Stimulated activated naive CD4-positive, alpha-beta T cell (primary cell): ENCODE measurements around the gene DHRS7.

ENCODE experiments used
- DNase-seq, 6 experiments: peaks; one replicate each; lab custom pipeline; 2025; lab: John Stamatoyannopoulos, UW

DHRS7 gene

DNA sequence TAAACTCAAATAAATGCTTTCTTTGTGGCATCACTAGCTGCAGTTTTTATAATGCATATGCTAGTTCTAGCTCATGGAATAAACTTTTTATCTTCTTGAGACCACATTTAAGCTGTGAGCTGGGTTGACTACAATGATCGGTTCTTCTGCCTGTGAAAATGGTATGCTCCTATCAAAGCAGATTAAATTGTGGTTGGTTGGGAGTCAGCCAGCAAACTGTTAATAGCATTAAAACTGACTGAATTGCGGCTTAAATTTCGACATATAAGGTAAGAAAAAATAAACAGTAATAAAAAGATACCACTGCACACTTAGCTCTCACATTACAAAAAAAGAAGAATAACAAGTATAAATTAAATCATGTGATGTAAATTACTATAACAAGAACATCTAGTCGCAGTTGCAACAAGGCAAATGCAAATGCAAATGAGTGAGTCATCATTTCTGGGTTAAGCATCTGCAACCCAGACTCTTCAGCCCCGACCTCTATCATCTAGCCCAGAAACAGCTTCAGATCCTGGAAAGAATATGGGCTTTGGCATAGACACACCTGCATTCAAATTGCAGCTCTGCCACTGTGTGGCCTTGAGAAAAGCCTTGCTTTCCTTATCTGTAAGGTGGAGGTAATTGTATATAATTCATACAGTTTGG lies 19.8 kb upstream of the DHRS7 start:
- no peak for DNase-seq

DNA sequence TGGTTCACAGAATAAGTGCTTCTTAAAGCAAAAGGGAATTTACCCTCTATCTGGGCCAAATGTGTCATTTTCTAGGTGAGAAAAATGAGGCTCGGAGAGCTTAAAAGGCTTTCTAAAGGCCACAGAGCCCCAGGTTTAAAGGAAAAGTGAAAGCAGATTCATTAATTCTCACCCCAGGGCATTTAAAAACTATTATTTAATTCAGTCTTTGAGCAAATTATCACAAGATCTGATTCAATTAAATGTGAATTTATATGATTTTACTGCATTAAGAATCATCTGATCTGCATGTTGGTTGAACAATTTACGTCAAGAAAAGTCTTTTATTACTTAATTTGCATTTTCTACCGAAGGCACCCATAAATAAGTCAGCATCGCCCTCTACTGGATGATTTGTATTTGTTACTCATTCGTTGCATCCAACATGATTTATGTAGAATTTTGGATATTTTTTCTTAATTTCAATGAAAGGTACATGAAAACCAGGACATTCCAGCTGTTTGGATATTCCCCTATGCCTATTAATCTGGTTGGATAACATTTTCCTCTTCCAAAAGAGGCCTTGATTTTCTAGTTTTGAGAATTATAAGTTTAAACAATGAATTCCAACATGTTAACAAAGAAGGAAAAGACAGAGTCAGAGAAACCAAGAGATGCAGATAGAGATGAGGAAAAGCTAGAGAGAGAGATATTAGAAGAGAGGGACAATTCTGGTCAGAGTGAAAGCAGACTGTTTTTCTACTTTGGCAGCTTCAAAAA lies 19.1 kb upstream of the DHRS7 start:
- DNase-seq = peak in 4 of 6 experiments; percentile 2 to 84 (median 70)

DNA sequence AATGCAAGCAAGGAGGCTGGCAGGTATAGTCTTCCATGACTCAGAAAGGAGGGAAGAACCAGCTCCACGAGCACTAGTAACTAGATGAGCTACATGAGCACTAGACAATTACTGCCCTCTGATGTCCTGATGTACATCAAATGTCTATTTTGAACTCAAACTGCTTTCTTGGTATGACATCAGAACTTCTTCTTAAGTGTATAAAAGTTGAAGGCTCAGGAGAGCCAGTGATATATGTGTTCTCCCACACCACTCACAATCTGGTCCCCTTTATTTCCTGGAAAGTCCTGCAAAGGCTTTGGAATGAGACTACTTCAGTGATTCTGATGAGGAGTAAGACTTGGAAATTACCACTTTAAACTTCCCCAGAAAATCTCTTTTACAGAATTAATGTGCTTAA lies 18.5 kb upstream of the DHRS7 start:
- DNase-seq = peak in 1 of 6 experiments; percentile 25

DNA sequence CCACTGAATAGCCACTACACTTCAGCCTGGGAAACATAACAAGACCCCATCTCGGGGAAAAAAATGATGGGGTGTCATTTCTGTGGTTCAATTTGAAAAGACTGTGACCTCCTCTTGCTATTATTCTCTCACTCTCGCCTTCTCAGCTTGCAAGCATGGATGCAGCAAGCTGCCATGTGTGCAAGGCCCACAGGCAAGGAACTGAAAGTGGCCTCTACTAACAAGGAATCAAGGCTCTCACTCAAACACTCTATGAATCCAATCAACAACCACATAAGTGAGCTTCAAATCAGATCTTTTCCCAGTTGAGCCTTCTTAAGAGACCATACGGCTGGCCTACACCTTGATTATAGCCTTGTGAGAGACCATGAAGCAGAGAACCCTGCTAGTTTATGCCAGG lies 17.9 kb upstream of the DHRS7 start:
- DNase-seq = no peak

DNA sequence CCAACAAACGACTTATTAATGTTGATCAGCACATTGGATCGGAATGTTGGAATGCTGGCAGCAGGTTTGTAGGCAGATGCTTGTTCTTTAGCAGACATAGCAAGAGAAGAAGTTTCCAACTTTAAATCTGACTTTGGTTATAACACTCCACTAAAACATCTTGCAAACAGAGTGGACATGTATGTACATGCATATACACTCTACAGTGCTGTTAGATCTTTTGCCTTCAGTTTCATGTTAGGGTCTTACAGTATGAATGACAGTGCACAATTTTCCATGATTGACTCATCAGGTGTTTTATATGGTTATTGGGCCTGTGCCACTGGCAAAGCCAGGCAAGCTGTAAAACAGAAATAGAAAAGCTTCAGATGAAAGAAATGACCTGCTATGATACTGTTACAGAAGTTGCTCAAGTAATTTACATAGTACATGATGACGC lies 14.3 kb upstream of the DHRS7 start:
- no peak for DNase-seq

DNA sequence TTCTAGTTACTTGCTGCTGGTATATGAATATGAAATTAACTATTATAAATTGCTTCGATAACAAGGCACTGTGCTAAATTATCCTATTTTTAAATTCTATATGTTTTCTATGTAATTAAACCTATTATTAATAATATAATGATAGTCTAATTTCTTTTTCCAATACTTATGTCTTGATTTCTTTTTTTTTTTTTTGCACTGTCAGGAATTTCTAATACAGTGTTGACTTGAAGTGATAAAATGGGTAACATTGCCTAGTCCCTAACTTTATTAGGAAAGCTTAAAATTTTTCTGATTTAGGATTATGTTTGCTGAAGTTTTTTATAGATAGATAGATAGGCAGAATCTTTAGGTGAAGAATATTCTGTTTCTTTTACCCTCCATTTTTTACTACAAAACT lies 13.6 kb upstream of the DHRS7 start:
- no peak for DNase-seq

DNA sequence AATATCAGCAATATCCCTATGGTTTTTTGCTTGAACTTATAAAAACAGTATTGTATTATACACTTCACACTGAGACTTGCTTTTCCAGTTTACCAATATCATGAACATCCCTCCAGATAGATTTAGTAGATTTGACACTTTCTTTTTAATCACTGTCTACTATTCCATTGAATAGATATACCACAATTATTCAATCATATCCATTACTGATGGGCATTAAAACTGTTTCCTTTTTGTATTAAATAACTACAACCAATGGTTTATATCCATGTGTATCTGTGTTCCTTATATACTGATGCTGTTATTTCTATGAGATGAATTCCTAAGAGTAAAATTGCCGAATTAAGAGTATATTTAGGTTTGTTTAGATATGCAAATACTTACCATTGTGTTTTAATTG lies 13.0 kb upstream of the DHRS7 start:
- no peak for DNase-seq

DNA sequence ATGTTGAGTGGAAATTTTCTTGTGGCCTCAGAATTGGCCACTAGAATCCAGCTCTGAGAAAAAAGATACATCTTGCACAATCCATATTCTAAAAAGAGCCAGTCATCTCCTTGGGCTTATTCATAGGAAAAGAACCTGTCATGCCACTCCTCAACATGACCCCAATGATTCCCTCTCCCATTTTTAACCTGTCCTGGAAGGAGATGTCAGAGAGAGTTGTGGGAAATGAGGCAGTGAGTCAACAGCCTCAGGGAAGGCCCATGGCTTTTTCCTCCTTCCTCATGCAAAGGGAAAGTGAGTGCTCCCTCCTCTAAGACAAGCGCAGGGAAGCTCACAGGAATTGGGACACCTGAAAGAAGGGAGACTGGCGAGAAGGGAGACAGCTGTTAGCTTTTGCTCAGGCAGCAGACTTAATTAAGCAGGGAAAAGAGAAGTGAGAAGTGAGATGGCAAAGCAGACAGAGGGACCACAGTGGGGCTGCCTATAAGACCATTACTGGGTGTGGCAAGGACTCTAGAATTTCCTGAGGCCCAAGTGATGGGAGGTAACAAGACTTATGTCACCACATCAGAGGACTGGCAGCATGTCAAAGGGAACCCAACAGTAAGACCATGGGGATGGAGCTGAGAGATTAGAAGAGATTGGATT lies 10.2 kb upstream of the DHRS7 start:
- no peak for DNase-seq

DNA sequence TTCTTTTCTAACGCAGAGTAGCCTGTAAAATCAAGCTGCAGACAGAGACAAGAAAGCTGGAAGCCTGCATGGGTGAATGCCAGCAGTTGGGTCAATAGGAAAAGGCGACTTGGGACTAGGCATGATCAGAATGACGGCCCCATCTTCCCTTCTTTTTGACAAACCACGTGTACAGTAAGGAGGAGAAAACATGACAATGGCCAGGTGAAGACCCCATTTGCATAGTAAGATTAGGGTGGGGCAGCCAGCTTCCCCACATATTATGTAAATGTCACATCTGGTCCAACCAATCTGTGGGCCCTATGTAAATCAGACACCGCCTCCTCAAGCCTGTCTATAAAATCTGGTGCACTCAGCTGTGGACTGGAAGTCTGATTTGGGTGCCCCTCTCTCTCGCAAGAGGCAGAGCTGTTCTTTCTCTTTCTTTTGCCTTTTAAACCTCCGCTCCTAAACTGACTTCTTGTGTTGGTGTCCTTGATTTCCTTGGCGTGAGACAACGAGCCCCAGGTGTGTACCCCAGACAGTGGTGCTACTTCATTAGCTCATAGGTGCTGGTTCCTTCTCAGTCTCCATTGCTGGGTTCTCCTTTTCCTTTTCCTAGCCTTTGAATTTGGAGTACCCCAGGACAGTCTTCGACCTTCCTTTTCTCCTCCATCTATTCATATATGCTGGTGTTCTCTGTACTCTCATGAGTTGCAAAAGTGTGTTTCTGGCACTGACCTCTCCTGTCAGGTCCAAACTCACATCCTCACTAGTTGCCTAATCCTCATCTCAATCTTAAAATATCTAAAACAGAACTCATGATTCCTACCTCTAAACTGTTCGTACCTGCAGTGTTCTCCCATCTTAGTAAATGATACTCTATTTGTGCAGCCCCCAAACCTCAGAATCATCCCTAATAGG lies 9.4 kb upstream of the DHRS7 start:
- no peak for DNase-seq

DNA sequence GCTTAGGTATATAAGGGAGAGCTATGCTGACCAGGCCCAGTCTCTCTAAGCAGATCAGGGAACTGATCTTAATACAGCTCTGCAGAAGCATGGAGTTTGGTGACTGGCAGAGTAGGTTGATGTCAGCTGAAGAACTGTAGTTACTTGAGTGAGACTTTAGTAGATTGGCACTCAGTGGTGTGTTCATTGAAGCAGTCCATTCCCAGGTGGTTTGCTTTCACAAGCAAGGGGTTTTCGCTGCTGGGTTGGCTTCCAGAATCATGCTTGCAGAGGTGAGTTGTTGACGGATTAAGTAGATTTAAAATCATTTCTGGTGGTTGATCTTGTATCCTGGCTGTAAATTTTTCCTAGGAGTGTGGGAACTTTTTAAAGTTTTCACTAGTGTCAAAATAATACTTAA lies 6.5 kb upstream of the DHRS7 start:
- no peak for DNase-seq

DNA sequence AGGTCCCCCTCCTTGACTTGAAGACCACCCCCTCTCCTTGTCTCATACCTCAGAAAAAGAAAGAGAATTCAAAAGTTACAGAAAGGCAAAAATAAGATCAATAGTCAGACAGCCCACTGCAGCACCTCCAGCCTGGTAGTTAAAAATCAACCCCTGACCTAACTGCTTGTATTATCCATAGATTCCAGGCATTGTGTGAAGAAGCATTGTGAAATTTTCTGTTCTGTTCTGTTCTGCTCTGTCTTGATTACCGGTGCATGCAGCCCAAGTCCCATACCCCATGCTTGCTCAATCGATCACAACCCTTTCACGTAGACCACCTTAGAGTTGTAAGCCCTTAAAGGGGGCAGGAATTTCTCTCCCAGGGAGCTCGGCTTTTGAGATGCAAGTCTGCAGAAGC lies 5.8 kb upstream of the DHRS7 start:
- DNase-seq = no peak

DNA sequence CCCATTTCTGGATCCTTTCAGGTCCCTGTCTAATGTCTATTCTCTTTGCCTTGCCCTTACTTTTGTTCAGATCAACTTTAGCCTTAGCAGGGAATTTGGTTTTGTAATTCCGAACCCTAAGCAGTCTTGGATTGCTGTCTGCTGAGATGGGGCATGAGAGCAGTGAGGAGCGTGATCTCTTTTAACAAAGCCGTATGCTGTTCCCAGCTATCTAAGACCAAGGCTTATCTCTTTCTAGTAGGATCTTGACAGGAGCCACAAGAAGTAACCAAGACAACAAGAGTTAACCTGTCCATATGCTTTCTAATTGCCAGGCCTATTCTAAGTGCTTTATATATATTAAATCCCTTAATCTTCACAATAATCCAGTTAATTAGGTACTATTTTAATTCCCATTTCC lies 4.5 kb upstream of the DHRS7 start:
- no peak for DNase-seq

DNA sequence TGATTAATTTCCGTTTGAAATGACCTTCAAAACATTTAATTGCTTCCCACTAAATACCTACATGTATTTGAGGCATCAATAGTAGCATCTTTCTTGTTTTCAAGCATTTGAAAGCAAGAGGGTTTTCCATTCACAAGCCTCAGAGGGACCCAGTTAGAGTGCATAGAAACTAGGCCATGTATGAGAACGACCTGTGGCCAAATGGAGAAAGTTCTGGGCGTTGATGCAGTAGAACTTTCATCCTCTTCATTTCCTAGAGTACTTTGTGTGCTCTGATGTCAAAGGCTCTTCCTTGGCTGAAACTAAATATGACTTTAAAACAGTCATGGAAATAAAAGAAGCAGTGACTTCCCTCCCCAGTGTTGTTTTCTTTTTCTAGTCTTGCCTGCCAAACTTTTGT lies 944 bp upstream of the DHRS7 start:
- peak in 1 of 6 experiments; percentile 11 for DNase-seq

DNA sequence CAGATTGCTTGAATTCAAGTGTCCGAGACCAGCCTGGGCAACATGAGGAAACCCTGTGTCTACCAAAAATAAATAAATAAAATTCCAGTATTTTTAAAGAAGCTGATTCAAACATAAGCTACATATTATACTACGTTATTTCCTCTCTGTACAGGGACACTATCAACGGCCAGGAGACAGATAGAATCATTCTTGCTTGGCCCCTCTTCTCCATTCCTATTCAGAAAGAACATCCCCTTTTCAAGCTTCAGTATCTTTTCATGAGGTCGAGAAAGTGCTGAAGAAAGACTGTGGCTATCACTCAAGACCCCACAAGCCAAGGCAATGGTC lies 314 bp upstream of the DHRS7 start:
- DNase-seq = peak in 1 of 6 experiments; percentile 39

DNA sequence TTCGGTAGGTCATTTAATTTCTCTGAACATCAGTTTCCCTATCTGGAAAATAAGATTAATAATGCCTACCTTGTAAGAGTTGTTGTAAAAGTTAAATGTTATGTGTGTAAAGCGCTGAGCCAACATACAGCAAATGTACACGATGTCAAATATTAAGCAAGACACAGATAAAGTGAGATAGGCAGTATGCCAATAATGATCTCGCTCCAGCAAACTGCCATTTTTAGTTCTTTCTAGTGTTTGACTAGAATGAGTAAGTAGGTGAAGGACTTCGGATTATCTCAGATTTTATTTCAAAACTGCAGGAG lies 840 bp downstream of the DHRS7 start:
- no peak for DNase-seq

DNA sequence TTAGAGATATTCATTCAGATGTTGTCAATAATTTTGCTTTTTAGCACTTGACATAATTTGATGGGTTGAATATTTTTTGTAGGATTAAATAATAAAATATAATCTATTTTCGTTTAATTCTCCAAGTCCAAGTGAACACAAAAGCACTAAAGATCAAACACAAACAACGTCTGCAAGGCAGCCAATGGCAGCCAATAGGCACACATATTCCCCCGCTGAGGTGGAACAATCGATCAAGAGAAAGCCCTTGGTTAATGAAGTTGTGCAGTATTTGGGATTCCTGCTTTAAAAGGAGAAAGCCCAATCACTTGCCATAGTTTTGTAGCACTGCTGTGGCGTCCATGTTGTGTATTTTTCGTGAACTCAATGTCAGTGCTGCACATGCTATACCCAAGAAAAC lies 1.5 kb downstream of the DHRS7 start:
- DNase-seq = peak in 1 of 6 experiments; percentile 2

DNA sequence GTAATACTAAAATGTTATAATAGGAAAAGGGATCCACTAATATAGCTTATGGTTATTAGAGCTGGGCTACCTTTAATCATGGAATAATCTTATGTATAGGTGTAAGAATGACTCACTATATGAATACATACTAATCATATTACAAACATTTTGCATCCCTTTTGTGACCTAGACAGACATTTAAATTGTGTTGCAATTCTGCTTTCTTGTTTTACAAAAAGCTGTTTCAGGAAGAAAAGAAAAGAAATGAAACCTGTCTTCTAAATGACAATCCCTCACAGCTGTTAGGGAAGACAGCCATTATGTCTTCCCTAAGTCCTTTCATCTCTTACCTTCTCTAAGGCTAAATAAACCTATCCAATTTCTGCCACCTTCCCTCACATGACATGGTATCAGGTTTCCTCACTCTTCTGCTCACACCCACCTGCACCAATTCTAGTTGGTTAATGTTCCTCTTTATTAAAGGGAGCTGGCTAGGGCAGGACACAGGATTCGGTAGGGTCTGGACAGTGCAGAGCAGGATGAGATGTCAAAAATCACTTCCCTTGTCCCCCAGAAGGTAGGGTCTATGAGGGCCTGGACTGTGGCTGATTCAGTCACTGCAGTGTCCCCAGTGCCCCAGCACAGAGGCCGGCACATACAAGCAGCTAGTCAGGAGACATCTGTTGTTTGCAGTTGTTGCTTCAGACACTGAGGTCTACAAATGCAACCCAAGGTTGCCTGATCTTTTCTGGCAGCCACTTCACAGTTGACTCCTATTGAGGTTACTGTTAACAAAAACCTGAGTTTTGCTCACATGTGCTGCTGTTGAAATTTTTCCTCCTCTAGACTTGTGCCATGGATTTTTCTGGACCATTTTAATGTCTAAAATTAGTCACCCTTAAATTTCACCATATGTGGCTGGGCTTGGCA lies 3.7 kb downstream of the DHRS7 start:
- DNase-seq = no peak

DNA sequence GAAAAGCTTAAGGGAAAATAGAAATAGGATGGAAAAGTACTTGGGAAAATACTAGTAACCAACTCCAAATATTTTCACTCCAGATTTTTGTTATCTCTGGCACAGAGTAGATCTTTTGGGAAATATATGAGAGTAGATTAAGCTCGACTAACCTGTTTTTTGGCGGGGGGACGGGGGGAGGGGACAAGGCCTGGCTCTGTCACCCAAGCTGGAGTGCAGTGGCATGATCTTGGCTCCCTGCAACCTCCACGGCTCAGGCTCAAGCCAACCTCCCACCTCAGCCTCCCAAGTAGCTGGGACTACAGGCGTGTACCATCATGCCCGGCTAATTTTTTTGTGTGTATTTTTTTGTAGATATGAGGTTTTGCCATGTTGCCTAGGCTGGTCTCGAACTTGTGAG lies 4.8 kb downstream of the DHRS7 start:
- no peak for DNase-seq

DNA sequence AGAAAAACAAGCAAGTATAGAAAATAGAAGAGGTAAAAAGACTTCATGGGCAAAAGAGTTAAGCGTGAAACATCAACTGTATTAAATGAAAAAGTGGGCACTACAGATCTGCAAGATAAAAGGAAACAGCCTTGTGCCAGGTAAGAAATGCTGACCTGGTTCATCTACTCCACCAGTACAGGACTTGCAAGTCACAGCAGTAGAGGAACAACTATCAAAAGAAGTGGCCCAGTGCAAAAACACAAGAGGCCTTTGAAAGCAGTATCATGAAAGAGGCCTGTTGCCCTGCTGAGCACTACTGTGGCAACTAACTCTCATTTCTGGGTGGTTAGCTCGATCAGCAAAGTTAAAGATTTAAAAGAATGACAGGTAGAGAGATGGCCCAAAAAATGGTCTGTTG lies 10.5 kb downstream of the DHRS7 start:
- no peak for DNase-seq

DNA sequence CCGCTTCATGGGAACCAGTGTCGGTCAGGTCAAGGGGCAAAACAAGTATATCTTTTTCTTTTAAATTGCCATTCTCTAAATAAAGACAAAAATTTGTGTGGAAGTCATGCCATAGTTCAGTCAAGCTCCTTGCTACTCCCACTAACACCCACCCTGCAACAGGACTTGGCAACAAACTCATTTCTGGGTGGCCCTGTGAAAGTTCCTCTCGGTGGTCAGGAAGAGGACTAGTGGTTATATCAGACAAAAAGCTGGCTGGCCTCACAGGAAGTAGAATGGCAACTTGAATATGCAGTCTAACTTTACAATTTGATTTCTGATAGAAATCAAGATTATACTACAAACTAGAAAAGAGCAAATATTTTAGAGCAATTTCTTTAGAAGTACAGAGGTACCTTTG lies 11.2 kb downstream of the DHRS7 start:
- no peak for DNase-seq

DNA sequence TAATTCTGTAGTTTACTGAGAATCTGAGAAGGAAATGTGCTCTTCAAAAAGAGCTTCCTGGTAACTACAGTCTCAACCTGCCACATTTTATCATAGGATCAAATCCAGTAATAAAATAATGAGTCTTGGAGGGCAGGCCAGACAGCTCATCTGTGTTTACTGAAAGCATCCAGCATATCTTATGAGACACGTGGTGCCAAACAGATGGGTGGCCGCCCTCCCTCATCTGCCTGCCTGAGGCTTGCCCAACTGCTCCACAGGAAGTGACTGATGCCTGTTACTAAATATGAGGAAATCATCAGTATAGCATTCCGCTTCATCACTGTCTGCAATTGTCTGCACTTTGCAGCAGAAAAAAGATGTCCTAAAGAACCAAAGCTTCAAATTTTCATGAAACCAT lies 13.5 kb downstream of the DHRS7 start:
- DNase-seq = peak; percentile 6 to 61 (median 50)

DNA sequence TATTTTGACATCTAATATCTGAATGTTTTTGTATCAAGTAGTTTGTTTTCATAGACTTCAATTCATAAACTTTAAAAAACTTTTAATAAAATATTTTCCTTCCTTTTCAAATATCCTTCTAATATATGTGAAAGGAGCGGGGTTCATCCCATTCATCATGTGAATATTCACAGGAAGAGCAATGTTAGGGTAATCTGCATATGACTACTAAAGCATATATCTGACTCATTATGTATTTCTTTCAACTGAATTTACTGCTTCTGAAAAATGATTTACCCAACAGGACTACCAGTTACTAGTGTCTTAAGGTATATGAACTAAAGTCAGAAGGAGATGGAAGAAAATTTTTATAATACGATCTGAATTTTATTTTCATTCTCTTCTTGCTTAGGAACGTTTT lies 30.5 kb downstream of the DHRS7 start:
- no peak for DNase-seq
